ENCODE data around the gene HYDIN.

HYDIN gene

DNA sequence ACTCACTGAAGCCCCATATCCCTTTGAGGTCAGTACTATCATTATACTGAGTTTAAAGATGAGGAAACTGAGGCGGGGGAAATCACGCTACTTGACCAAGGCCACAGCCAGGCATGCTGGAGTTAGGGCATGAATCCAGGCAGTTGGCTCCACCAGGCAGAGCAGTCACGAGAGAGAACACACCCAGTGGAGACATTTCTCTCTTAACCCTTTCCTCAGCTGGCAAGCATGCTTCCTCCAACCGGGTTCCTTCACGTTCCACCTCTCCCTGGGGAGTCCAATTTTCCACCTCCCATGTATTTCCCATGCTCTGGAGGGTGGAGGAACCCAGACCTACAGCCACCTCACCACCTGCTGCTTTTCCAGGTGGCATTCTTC lies 462.3 kb downstream of the HYDIN start:
- no peak overlapping the region for H3K4me3 ChIP-seq (ENCODE audit: control insufficient read depth, low read depth, low read length)
- DNase-seq (ENCODE audit: low read depth), result peak; percentile 18
- TF ChIP-seq, protein P1, sequence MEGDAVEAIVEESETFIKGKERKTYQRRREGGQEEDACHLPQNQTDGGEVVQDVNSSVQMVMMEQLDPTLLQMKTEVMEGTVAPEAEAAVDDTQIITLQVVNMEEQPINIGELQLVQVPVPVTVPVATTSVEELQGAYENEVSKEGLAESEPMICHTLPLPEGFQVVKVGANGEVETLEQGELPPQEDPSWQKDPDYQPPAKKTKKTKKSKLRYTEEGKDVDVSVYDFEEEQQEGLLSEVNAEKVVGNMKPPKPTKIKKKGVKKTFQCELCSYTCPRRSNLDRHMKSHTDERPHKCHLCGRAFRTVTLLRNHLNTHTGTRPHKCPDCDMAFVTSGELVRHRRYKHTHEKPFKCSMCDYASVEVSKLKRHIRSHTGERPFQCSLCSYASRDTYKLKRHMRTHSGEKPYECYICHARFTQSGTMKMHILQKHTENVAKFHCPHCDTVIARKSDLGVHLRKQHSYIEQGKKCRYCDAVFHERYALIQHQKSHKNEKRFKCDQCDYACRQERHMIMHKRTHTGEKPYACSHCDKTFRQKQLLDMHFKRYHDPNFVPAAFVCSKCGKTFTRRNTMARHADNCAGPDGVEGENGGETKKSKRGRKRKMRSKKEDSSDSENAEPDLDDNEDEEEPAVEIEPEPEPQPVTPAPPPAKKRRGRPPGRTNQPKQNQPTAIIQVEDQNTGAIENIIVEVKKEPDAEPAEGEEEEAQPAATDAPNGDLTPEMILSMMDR (conservative IDR thresholded peaks at IDR 0.05; ENCODE audit: control insufficient read depth, insufficient read depth, low read depth, low read length), result no peak

- TF ChIP-seq, protein P1 (conservative IDR thresholded peaks at IDR 0.05; ENCODE audit: control insufficient read depth, insufficient read depth, low read depth, low read length), result no peak
- DNase-seq (ENCODE audit: low read depth), result peak; percentile 43
- H3K4me3 ChIP-seq (ENCODE audit: control insufficient read depth, low read depth, low read length), result no peak overlapping the region
These were observed 462.9 kb downstream of the HYDIN start for GRCh38 chr16:70767377-70768202.

- TF ChIP-seq, protein P1 (conservative IDR thresholded peaks at IDR 0.05; ENCODE audit: control insufficient read depth, insufficient read depth, low read depth, low read length), result no peak
- H3K4me3 ChIP-seq (ENCODE audit: control insufficient read depth, low read depth, low read length), result no peak overlapping the region
- no peak for DNase-seq (ENCODE audit: low read depth)
These were observed 463.9 kb downstream of the HYDIN start for GRCh38 chr16:70766658-70767057.

DNA sequence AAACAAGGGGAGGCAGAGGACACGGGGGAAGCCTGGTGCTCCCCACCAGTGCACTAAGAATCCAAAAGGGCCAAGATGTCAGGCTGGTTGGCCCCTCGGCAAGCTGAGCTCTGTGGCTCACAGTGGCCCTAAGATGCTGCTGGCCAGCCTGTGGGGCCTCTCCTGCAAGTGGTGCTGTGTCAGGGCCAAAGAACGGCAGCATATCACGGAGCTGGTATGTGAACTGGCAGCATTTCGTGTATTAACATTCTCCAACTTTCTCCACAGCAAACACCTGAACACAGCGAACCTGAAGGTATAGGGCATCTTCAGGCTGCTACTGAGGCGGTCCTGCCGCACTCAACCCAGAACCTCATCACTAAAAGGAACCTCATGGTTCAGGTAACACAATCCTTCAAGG lies 464.3 kb downstream of the HYDIN start:
- TF ChIP-seq, protein P1 (conservative IDR thresholded peaks at IDR 0.05; ENCODE audit: control insufficient read depth, insufficient read depth, low read depth, low read length), result no peak
- H3K4me3 ChIP-seq (ENCODE audit: control insufficient read depth, low read depth, low read length), result no peak overlapping the region
- no peak for DNase-seq (ENCODE audit: low read depth)

GRCh38 chr16:70765491-70765890 lies 465.0 kb downstream of the HYDIN start:
- no peak overlapping the region for H3K4me3 ChIP-seq (ENCODE audit: control insufficient read depth, low read depth, low read length)
- DNase-seq (ENCODE audit: low read depth), result no peak
- TF ChIP-seq, protein P1 (conservative IDR thresholded peaks at IDR 0.05; ENCODE audit: control insufficient read depth, insufficient read depth, low read depth, low read length), result no peak

- DNase-seq (ENCODE audit: low read depth), result no peak
- no peak overlapping the region for H3K4me3 ChIP-seq (ENCODE audit: control insufficient read depth, low read depth, low read length)
- TF ChIP-seq, protein P1 (conservative IDR thresholded peaks at IDR 0.05; ENCODE audit: control insufficient read depth, insufficient read depth, low read depth, low read length), result no peak
These were observed 465.9 kb downstream of the HYDIN start for GRCh38 chr16:70764632-70765031.

Data from fibroblast of mammary gland (primary cell).